Measurements from ENCODE around the gene MPDU1. TPM values are rescaled to one million over a fixed set of nuclear protein-coding genes. Genes with fewer than 3 reads are reported as not detected.
A peak's percentile ranks its signal among the peaks of the same experiment; 100 is the strongest.

The MPDU1 gene
- total and polyA plus RNA-seq, 2 of the 13 experiments (the other 11 are each of a cell fraction or from before 2014, with no cell fraction given): 112 to 167 TPM

GRCh38 chr17:7538891-7539545 is 44.6 kb upstream of the MPDU1 start:
- Histone ChIP-seq H3K27me3 (ENCODE audit: control insufficient read depth in 1 of 2, insufficient read depth in 2 of 2, low read length in 2 of 2) (peaks cover 0 to 8% of the 10 kb centered on the region in 2 experiments; a peak in 3 of 5 replicates), H2AFZ (ENCODE audit: low read length) (no peak overlapping the region), H3K36me3 (replicated peaks in 1 of 2; ENCODE audit: control insufficient read depth in 1 of 2, insufficient read depth in 2 of 2, low read length in 2 of 2) (no peaks in the 10 kb centered on the region), H3K9me3 (ENCODE audit: low read length) (peaks cover 15% of the 10 kb centered on the region), H3K4me2 (ENCODE audit: low read depth, low read length) (no peak overlapping the region), H3K4me3 (replicated peaks in 1 of 3; ENCODE audit: insufficient read depth in 1 of 3, low read depth in 2 of 3, low read length in 3 of 3) (no peak overlapping the region), H3K4me1 (ENCODE audit: insufficient read depth, low read length) (peaks cover 49% of the 10 kb centered on the region), H4K20me1 (ENCODE audit: insufficient read depth, low read length) (no peaks in the 10 kb centered on the region), H3K79me2 (ENCODE audit: insufficient read depth, low read length) (no peaks in the 10 kb centered on the region), H3K9ac (ENCODE audit: insufficient read depth, low read depth, low read length) (no peak overlapping the region), H3K27ac (ENCODE audit: extremely low read length, insufficient read depth, low read length) (no peak overlapping the region)
- no peak for TF ChIP-seq ZFAT (CRISPR knock-in tag; conservative IDR thresholded peaks at IDR 0.05)
- TF ChIP-seq STAG1 (CRISPR knock-in tag; IDR thresholded peaks at IDR 0.05): no peak
- no peak for TF ChIP-seq KLF6 (CRISPR knock-in tag; IDR thresholded peaks at IDR 0.05)
- in situ Hi-C loops (cut with HindIII; ENCODE audit: extremely low pct_ligation_motif_present, low pct_unique_long_range_greater_than_20kb) (no loop called here), intact Hi-C loops (cut with micrococcal nuclease; ENCODE audit: unreplicated experiment) (loop anchor here (2.0 kb wide), 1 partner anchor 14 kb away; no protein-coding TSS in a partner anchor)
- BruUV-seq (replicated peaks): no TSS peak
- ChIA-PET POLR2A (interaction anchor here (1.0 kb wide), 1 partner anchor 21 kb away, joined by 3 read pairs; no protein-coding TSS in a partner anchor), CTCF (ENCODE audit: low intra/inter-chr PET ratio, low total read pairs) (no interaction called here)
- DNase-seq (ENCODE audit: low spot score): no peak
- ATAC-seq: no peak
- 41% methylated on average over 11 of the region's 11 CpGs for WGBS (ENCODE audit: low lambda C conversion rate)
- no peak for FAIRE-seq

GRCh38 chr17:7541074-7541621 is 42.5 kb upstream of the MPDU1 start:
- intact Hi-C loops (cut with micrococcal nuclease; ENCODE audit: unreplicated experiment): no loop called here
- WGBS (ENCODE audit: low lambda C conversion rate): 40% methylated on average over 9 of the region's 9 CpGs
- H3K4me3 ChIP-seq (replicated peaks in 1 of 3; ENCODE audit: insufficient read depth in 1 of 3, low read depth in 2 of 3, low read length in 3 of 3): no peak overlapping the region
- H3K36me3 ChIP-seq (replicated peaks in 1 of 2; ENCODE audit: control insufficient read depth in 1 of 2, insufficient read depth in 2 of 2, low read length in 2 of 2): no peaks in the 10 kb centered on the region
- peaks cover 52% of the 10 kb centered on the region for H3K4me1 ChIP-seq (ENCODE audit: insufficient read depth, low read length)
- DNase-seq (ENCODE audit: low spot score): no peak
- in situ Hi-C loops (cut with HindIII; ENCODE audit: extremely low pct_ligation_motif_present, low pct_unique_long_range_greater_than_20kb): no loop called here
- no peak for FAIRE-seq
- ChIA-PET POLR2A (interaction anchor here (1.5 kb wide), 1 partner anchor 17 kb away, joined by 3 read pairs; the partner anchor contains the start of gene TNFSF13), CTCF (ENCODE audit: low intra/inter-chr PET ratio, low total read pairs) (no interaction called here)
- TF ChIP-seq ZNF652 (CRISPR knock-in tag; IDR thresholded peaks at IDR 0.05; ENCODE audit: borderline replicate concordance, low read depth) (peak; percentile 81), FOXP1 (IDR thresholded peaks at IDR 0.05) (no peak), FOXP1 (CRISPR knock-in tag; IDR thresholded peaks at IDR 0.05) (peak; percentile 63), SMAD9 (CRISPR knock-in tag; IDR thresholded peaks at IDR 0.05) (no peak), ZBTB1 (CRISPR knock-in tag; IDR thresholded peaks at IDR 0.05; ENCODE audit: borderline replicate concordance) (0 out of 2 replicates have a peak, but pooled peaks have one; percentile 49), PLSCR1 (CRISPR knock-in tag; IDR thresholded peaks at IDR 0.05; ENCODE audit: borderline replicate concordance) (no peak), ZNF572 (CRISPR knock-in tag; IDR thresholded peaks at IDR 0.05) (no peak), GFI1 (CRISPR knock-in tag; IDR thresholded peaks at IDR 0.05; ENCODE audit: borderline replicate concordance) (no peak), E2F2 (CRISPR knock-in tag; IDR thresholded peaks at IDR 0.05; ENCODE audit: borderline replicate concordance) (no peak), HCFC1 (IDR thresholded peaks at IDR 0.05; ENCODE audit: low read depth, low read length) (no peak), GATAD2A (CRISPR knock-in tag; IDR thresholded peaks at IDR 0.05) (0 out of 2 replicates have a peak, but pooled peaks have one; percentile 27), TFDP1 (CRISPR knock-in tag; IDR thresholded peaks at IDR 0.05; ENCODE audit: borderline replicate concordance) (no peak)
- H3K27me3 ChIP-seq (ENCODE audit: control insufficient read depth in 1 of 2, insufficient read depth in 2 of 2, low read length in 2 of 2): peaks cover 0 to 10% of the 10 kb centered on the region in 2 experiments; a peak in 4 of 5 replicates
- H3K79me2 ChIP-seq (ENCODE audit: insufficient read depth, low read length): no peaks in the 10 kb centered on the region
- H3K27ac ChIP-seq (ENCODE audit: extremely low read length, insufficient read depth, low read length): no peak overlapping the region
- no peaks in the 10 kb centered on the region for H4K20me1 ChIP-seq (ENCODE audit: insufficient read depth, low read length)
- H3K4me2 ChIP-seq (ENCODE audit: low read depth, low read length): no peak overlapping the region
- peak; percentile 57 for ATAC-seq
- no peak overlapping the region for H3K9ac ChIP-seq (ENCODE audit: insufficient read depth, low read depth, low read length)
- peaks cover 15% of the 10 kb centered on the region for H3K9me3 ChIP-seq (ENCODE audit: low read length)
- no peak overlapping the region for H2AFZ ChIP-seq (ENCODE audit: low read length)
- no TSS peak for BruUV-seq (replicated peaks)

All from HepG2 (cell line).